NB4 (cell line): Measurements from ENCODE around the gene LDHA.
"Not testable (repeated sequence)": the region's sequence is repeated elsewhere in the genome, so short reads cannot be mapped to it uniquely, and the experiment has no call there.

Experiments
- DNase-seq: peaks from one replicate; pipeline ENCODE4 v3.0.0; 2010; ENCODE audit warnings: low read depth
- H3K4me3 ChIP-seq: one replicate; pipeline ENCODE4 v1.5.1; 2011; ENCODE audit warnings: mild to moderate bottlenecking, low read depth, low read length, moderate library complexity
- MYC ChIP-seq: IDR thresholded peaks from 2 replicates; pipeline ENCODE4 v1.6.1; 2011; ENCODE audit warnings: low read depth, low read length
- POLR2A ChIP-seq: IDR thresholded peaks from 2 replicates; pipeline ENCODE4 v1.6.1; 2011; ENCODE audit warnings: mild to moderate bottlenecking; ENCODE audit not compliant: insufficient read length; ENCODE audit errors: extremely low read depth
- TF ChIP-seq, protein P1 (sequence below): IDR thresholded peaks from 2 replicates; pipeline ENCODE4 v1.6.1; 2011; ENCODE audit warnings: low read depth, low read length
- TF ChIP-seq, protein P2 (sequence below): IDR thresholded peaks from one replicate; pipeline ENCODE4 v1.5.1; 2012; ENCODE audit warnings: low read depth, low read length

LDHA gene

DNA sequence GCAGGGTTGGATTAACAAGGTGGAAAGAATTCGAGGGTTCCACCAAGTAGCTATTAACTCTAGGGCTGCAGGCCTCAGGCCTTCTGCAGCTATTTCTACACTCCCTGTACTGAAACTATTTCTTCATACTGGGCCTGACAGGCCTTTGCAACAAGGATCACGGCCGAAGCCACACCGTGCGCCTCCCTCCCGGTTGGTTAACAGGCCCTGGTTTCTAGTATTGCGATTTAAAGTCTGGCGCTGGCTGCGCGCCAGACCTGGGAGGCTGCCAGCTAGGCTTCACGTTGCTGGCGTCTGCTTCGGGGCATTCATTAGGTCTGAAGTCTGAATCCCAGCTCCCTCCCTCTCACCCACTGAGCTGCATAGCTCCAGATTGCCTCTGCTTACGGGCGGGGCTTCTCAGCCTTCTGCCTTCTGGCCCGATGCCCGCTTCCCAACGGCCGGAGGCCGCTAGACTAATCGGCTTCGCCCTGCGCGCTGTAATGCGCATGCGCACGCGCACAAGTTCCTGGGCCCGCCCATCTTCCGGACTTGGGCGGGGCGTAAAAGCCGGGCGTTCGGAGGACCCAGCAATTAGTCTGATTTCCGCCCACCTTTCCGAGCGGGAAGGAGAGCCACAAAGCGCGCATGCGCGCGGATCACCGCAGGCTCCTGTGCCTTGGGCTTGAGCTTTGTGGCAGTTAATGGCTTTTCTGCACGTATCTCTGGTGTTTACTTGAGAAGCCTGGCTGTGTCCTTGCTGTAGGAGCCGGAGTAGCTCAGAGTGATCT is 1.6 kb downstream of the LDHA start:
- H3K4me3 ChIP-seq, result peak overlapping the region; percentile 100
- peak; percentile 97 for DNase-seq
- TF ChIP-seq, protein P1, sequence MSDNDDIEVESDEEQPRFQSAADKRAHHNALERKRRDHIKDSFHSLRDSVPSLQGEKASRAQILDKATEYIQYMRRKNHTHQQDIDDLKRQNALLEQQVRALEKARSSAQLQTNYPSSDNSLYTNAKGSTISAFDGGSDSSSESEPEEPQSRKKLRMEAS, result no peak; the same call in 1 of the 2 replicates
- TF ChIP-seq POLR2A (peak; percentile 71), MYC (0 out of 2 replicates have a peak, but pooled peaks have one; percentile 16)
- TF ChIP-seq, protein P2, sequence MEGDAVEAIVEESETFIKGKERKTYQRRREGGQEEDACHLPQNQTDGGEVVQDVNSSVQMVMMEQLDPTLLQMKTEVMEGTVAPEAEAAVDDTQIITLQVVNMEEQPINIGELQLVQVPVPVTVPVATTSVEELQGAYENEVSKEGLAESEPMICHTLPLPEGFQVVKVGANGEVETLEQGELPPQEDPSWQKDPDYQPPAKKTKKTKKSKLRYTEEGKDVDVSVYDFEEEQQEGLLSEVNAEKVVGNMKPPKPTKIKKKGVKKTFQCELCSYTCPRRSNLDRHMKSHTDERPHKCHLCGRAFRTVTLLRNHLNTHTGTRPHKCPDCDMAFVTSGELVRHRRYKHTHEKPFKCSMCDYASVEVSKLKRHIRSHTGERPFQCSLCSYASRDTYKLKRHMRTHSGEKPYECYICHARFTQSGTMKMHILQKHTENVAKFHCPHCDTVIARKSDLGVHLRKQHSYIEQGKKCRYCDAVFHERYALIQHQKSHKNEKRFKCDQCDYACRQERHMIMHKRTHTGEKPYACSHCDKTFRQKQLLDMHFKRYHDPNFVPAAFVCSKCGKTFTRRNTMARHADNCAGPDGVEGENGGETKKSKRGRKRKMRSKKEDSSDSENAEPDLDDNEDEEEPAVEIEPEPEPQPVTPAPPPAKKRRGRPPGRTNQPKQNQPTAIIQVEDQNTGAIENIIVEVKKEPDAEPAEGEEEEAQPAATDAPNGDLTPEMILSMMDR, result no peak

DNA sequence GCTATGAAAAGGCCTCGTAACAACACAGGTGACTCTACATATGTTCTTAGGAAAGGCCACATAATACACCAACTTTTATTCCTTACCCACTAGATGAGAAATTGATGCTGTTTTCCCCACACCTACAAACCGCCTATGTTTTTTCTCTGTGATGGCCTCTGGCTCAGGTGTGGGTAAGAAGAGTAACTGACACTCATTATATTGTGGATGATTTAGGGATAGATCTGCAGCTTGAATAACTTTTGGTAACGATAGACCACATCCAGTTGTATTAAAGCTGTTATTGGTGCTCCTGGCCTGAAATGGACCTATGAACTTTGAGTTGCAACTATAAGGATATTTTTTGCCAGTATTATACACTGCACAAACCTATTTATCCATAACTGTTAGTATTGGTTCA is 3.6 kb downstream of the LDHA start:
- peak overlapping the region; percentile 3 for H3K4me3 ChIP-seq
- TF ChIP-seq, protein P1, result no peak
- no peak for TF ChIP-seq MYC
- TF ChIP-seq, protein P2, result no peak
- TF ChIP-seq POLR2A, result no peak

DNA sequence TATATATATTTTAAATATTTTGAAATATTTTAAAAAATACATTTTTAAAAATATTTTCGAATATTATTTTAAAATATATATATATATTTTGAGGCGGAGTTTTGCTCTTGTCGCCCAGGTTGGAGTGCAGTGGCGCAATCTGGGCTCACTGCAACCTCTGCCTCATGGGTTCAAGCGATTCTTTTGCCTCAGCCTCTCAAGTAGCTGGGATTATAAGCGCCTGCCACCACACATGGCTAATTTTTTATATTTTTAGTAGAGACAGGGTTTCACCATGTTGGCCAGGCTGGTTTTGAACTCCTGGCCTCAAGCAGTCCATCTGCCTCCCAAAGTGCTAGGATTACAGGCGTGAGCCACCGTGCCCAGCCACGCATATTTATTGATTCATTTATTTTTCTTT is 6.7 kb downstream of the LDHA start:
- H3K4me3 ChIP-seq, DNase-seq: not testable (repeated sequence)

More for the DNA sequence above, 3.6 kb downstream of the LDHA start:
- DNase-seq, result no peak

DNA sequence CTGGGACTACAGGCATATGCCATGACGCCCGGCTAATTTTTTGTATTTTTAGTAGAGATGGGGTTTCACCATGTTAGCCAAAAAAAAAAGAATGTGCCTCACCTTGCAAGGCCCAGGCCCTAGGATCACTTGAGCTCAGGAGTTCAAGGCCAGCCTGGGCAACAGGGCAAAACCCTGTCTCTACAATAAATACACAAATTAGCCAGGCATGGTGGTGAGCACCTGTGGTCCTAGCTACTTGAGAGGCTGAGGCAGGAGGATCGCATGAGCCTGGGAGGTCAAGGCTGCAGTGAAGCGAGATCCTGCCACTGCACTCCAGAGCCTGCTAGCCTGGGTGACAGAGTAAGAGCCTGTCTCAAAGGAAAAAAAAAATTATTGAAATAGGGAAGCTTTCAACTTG is 9.7 kb downstream of the LDHA start:
- DNase-seq, result no peak
- TF ChIP-seq, protein P1, result no peak
- TF ChIP-seq, protein P2, result no peak
- TF ChIP-seq MYC (no peak), POLR2A (no peak)
- no peak overlapping the region for H3K4me3 ChIP-seq

DNA sequence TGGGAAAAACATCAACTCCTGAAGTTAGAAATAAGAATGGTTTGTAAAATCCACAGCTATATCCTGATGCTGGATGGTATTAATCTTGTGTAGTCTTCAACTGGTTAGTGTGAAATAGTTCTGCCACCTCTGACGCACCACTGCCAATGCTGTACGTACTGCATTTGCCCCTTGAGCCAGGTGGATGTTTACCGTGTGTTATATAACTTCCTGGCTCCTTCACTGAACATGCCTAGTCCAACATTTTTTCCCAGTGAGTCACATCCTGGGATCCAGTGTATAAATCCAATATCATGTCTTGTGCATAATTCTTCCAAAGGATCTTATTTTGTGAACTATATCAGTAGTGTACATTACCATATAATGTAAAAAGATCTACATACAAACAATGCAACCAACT is 13.0 kb downstream of the LDHA start:
- not testable (repeated sequence) for H3K4me3 ChIP-seq, DNase-seq

DNA sequence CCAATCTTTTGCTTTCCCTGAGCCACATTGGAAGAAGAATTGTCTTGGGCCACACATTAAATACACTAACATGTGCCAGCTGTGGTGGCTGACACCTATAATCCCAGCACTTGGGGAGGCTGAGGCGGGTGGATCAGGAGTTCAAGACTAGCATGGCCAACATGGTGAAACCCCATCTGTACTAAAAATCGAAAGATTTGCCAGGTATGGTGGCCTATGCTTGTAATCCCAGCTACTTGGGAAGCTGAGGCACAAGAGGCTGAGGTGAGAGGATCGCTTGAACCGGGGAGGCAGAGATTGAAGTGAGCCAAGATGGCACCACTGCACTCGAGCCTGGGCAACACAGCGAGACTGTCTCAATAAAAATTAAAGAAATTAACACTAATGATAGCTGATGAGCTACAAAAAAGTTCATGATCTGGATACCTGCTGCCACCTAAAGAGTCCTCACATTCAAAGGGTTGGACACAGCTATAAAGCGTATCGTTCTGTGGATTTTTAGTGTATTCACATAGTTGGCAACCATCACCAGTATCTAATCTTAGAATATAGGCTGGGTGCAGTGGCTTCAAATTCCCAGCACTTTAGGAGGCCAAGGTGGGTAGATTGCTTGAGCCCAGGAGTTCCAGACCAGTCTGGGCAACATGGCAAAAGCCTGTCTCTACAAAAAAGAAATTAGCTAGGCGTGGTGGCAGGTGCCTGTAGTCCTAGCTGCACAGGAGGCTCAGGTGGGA is 14.4 kb downstream of the LDHA start:
- peak; percentile 13 for DNase-seq
- TF ChIP-seq MYC (no peak), POLR2A (no peak)
- TF ChIP-seq, protein P1, result no peak
- TF ChIP-seq, protein P2, result no peak
- no peak overlapping the region for H3K4me3 ChIP-seq

DNA sequence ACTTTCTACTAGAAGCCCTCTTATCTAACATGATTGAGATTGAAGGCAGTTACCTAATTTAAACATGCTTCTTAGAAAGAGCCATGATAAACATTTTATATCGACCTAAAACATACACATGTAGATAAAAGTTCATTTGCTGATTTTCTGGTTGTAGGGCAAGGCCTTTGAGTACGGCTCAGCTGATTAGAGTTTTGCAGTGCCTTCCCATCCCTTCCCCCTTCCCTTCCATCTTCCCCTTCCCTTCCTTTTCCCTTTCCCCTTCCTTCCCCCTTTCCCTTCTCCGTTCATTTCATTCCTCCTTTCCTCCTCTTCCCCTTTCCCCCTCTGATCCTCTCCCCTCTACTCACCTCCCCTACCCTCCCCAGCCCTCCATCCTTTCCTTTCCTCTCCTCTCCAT is 22.1 kb downstream of the LDHA start:
- no peak for DNase-seq
- no peak overlapping the region for H3K4me3 ChIP-seq
- TF ChIP-seq, protein P1, result no peak
- TF ChIP-seq, protein P2, result no peak
- TF ChIP-seq MYC, result no peak
- no peak for TF ChIP-seq POLR2A
